K562 (cell line): ENCODE data around the gene NECTIN1. TPM values are rescaled to one million over a fixed set of nuclear protein-coding genes. Genes with fewer than 3 reads are reported as not detected.
A peak's percentile ranks its signal among the peaks of the same experiment; 100 is the strongest.

Experiments
- ATAC-seq: fragments of 200-7000 bp; cut with Tn5 transposase; 3 replicates; pipeline ENCODE4 v1.9.1; 2020; ENCODE audit warnings: moderate library complexity
- BruUV-seq: library from RNA; stranded (reverse); fragments of 400-500 nt; replicated peaks from 2 replicates; lab custom pipeline; 2021; lab: Mats Ljungman, UMichigan
- CTCF ChIA-PET: fragments of 300-600 bp; formaldehyde crosslinking; extraction: SDS; loops from one replicate; lab custom pipeline; 2021; ENCODE audit warnings: low intra/inter-chr PET ratio; lab: Yijun Ruan, JAX
- POLR2A ChIA-PET: fragments of 300-600, 350-650 bp; sonication (Branson Sonifier 250); formaldehyde crosslinking; extraction: SDS; loops from one replicate; lab custom pipeline; 2021; ENCODE audit warnings: antibody characterized with exemption, inconsistent platforms; lab: Yijun Ruan, JAX
- DNase-seq, 4 experiments: peaks; one replicate each; pipeline versions ENCODE4 v3.0.0 to v3.0.0-alpha.2; 2011 to 2018; ENCODE audit warnings: low spot score in 3 of 4, mixed read lengths in 3 of 4; ENCODE audit errors: extremely low read depth in 1 of 4
- FAIRE-seq: peaks from 2 replicates; lab custom pipeline; 2011; peaks lifted over from hg19 to GRCh38; lab: Jason Lieb, UNC
- H2AFZ ChIP-seq: 2 replicates; pipeline ENCODE4 v1.6.0; 2011; ENCODE audit warnings: low read depth, low read length, control low read depth, inconsistent platforms
- H3K27ac ChIP-seq: fragments of 200-600 bp; 3 replicates; pipeline ENCODE4 v1.8.0; 2011; ENCODE audit warnings: low read depth, mild to moderate bottlenecking, control low read depth, inconsistent platforms, low read length, moderate library complexity, mixed read lengths; ENCODE audit errors: extremely low read depth
- H3K27me3 ChIP-seq, 2 experiments: fragments of 300-600 bp in 1 of 2; 2 replicates in 1 of 2; 3 replicates in 1 of 2; pipeline versions ENCODE4 v1.6.0 to v1.8.0; 2011; ENCODE audit warnings: inconsistent platforms in 2 of 2, low read length in 2 of 2, mild to moderate bottlenecking in 1 of 2, mixed read lengths in 1 of 2, moderate library complexity in 1 of 2; ENCODE audit not compliant: control insufficient read depth in 2 of 2, insufficient read depth in 2 of 2
- H3K36me3 ChIP-seq: fragments of 300-600 bp; 3 replicates; pipeline ENCODE4 v1.8.0; 2011; ENCODE audit warnings: mild to moderate bottlenecking, low read length, inconsistent platforms; ENCODE audit not compliant: control insufficient read depth, insufficient read depth
- H3K4me1 ChIP-seq, 2 experiments: fragments of 200-600 bp in 1 of 2; replicated peaks in 1 of 2; 2 replicates in 1 of 2; 3 replicates in 1 of 2; pipeline versions ENCODE4 v1.5.1 to v1.8.0; 2011; ENCODE audit warnings: inconsistent platforms in 2 of 2, low read length in 2 of 2, mild to moderate bottlenecking in 1 of 2, mixed read lengths in 1 of 2, moderate library complexity in 1 of 2; ENCODE audit not compliant: control insufficient read depth in 2 of 2, insufficient read depth in 2 of 2
- H3K4me2 ChIP-seq: 2 replicates; pipeline ENCODE4 v1.6.1; 2011; ENCODE audit warnings: low read length, control low read depth, inconsistent platforms, mixed read lengths; ENCODE audit not compliant: insufficient read depth
- H3K4me3 ChIP-seq: fragments of 200-600 bp; sonication (generic), shearing (Covaris generic); 2 replicates; pipeline ENCODE4 v1.5.1; 2016; ENCODE audit warnings: control low read depth, inconsistent platforms
- H3K79me2 ChIP-seq: fragments of 200-600 bp; 3 replicates; pipeline ENCODE4 v1.8.0; 2011; ENCODE audit warnings: low read length, inconsistent platforms; ENCODE audit not compliant: control insufficient read depth, insufficient read depth
- H3K9ac ChIP-seq, 2 experiments: 2 replicates each; pipeline versions ENCODE4 v1.6.0 to v1.6.1; 2011; ENCODE audit warnings: low read depth in 2 of 2, low read length in 2 of 2, control low read depth in 1 of 2, inconsistent platforms in 1 of 2, mild to moderate bottlenecking in 1 of 2, mixed read lengths in 1 of 2; ENCODE audit not compliant: insufficient read depth in 1 of 2
- H3K9me1 ChIP-seq: one replicate; pipeline ENCODE4 v1.6.0; 2011; ENCODE audit warnings: inconsistent platforms, mild to moderate bottlenecking, low read length, moderate library complexity; ENCODE audit not compliant: control insufficient read depth, insufficient read depth
- H3K9me3 ChIP-seq: replicated peaks from 2 replicates; pipeline ENCODE4 v1.5.1; 2011; ENCODE audit warnings: low read depth, low read length, inconsistent platforms; ENCODE audit not compliant: control insufficient read depth, insufficient read depth
- H4K20me1 ChIP-seq: replicated peaks from 2 replicates; pipeline ENCODE4 v1.6.1; 2011; ENCODE audit warnings: low read length, inconsistent platforms, mixed read lengths; ENCODE audit not compliant: control insufficient read depth, insufficient read depth
- PHB2 ChIP-seq: fragments of 450-650 bp; IDR thresholded peaks from 2 replicates; pipeline ENCODE4 v1.6.1; 2017; ENCODE audit warnings: low read depth
- PTTG1 ChIP-seq: fragments of 450-650 bp; IDR thresholded peaks from 2 replicates; pipeline ENCODE4 v1.6.1; 2016; ENCODE audit warnings: low read depth, mild to moderate bottlenecking, missing genetic modification characterization, missing compliant biosample characterization
- RREB1 ChIP-seq: fragments of 250-450 bp; sonication (Bioruptor Pico); IDR thresholded peaks from 2 replicates; pipeline ENCODE4 v1.4.0; 2020
- TFAM ChIP-seq: fragments of 250-450 bp; sonication (Bioruptor Pico); conservative IDR thresholded peaks from 2 replicates; pipeline ENCODE4 v1.5.0; 2021; ENCODE audit warnings: mild to moderate bottlenecking, moderate library complexity
- XRCC4 ChIP-seq: IDR thresholded peaks from one replicate; pipeline ENCODE4 v1.6.1; 2011; ENCODE audit not compliant: insufficient read depth, insufficient read length; ENCODE audit errors: extremely low read depth
- ZBTB43 ChIP-seq: sonication (generic); formaldehyde crosslinking; IDR thresholded peaks from 2 replicates; pipeline ENCODE4 v1.8.0; 2023; ENCODE audit warnings: mild to moderate bottlenecking, missing genetic modification reagents
- ZHX1 ChIP-seq: fragments of 150-350 bp; conservative IDR thresholded peaks from 2 replicates; pipeline ENCODE4 v1.6.1; 2014; ENCODE audit warnings: low read length
- ZNF740 ChIP-seq, 3 experiments: fragments of 200-800 bp in 1 of 3; sonication (Bioruptor generic) in 1 of 3; sonication (generic) in 1 of 3; formaldehyde crosslinking in 1 of 3; IDR thresholded peaks; 2 replicates each; pipeline versions ENCODE4 v1.6.1 to v1.8.0; 2016 to 2022; ENCODE audit warnings: mild to moderate bottlenecking in 2 of 3, missing compliant biosample characterization in 2 of 3, missing genetic modification characterization in 2 of 3, missing genetic modification reagents in 1 of 3
- ZNF75A ChIP-seq: fragments of 450-650 bp; formaldehyde crosslinking; IDR thresholded peaks from 2 replicates; pipeline ENCODE4 v1.4.0; 2020; ENCODE audit warnings: mild to moderate bottlenecking
- WGBS: fragments of 100-300 bp; shearing (Covaris generic); methylation state at CpG from one replicate; pipeline ENCODE4 v1.1.6; 2016; ENCODE audit warnings: low coverage, mixed read lengths; ENCODE audit not compliant: insufficient coverage; ENCODE audit errors: missing lambda C conversion rate; 5-methylcytosine and 5-hydroxymethylcytosine counted together
- in situ Hi-C: fragments of 300-500 bp; cut with MboI; formaldehyde crosslinking; loops from 4 replicates; pipeline ENCODE4 v1.15.0; 2018; ENCODE audit warnings: inconsistent platforms, mixed read lengths
- intact Hi-C: fragments of 100-400 bp; cut with micrococcal nuclease; formaldehyde crosslinking; loops from 2 replicates; pipeline ENCODE4 v1.14.2; 2022
- polyA plus RNA-seq, 8 experiments: library from polyadenylated mRNA; depleted of rRNA in 4 of 8; stranded (reverse) in 5 of 8; unstranded in 3 of 8; fragments of >200 nt; fragmentation: Nextera tagmentation in 2 of 8; fragmentation: Illumina TruSeq in 1 of 8; extraction: Ambion mirVana in 2 of 8; extraction: Trizol in 1 of 8; gene quantifications; 2 replicates each; pipeline versions ENCODE4 v1.2.1 to v1.2.3, GENCODE V29; 2011 to 2014; ENCODE audit warnings: inconsistent platforms in 1 of 8, missing spikeins in 1 of 8
- total RNA-seq, 7 experiments: library from RNA; depleted of rRNA in 6 of 7; stranded (reverse); fragments of >200 nt in 6 of 7; fragmentation: Illumina TruSeq in 2 of 7; extraction: Trizol in 2 of 7; gene quantifications; 2 replicates each; pipeline versions ENCODE4 v1.2.1 to v1.2.3, GENCODE V29; 2011 to 2021; ENCODE audit warnings: low replicate concordance in 1 of 7

NECTIN1 gene
- total and polyA plus RNA-seq, 9 of the 15 experiments (the other 6 are each of a cell fraction or from before 2014, with no cell fraction given) = 0.09 to 0.53 (median 0.23) TPM; not detected in 2

DNA sequence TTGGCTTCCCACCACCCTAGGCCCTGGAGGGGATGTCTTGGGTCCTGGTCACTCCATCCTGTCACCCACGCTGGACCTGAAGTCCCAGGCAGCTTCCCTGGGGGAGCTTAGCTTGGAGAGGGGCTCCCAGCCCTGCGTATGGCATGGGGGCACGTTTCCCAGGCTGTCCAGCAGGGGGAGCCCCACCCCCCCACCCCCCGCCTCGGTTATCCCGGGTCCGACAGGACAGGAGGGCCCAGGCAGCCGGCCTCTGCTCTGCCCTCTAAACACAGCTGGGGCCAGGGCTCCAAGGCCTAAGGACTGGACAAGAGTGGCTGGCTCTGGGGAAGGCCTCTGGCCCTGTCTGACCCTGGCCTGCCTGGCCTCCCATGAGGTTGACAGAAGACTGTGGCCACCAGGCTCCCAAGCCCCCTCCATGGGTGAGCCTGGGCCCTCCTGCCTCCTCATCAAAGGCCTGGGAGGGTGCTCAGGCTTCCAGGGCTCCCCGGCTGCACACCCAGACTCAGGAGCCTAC, 104.8 kb downstream of the NECTIN1 start:
- Histone ChIP-seq H3K36me3 (no peaks in the 10 kb centered on the region), H3K9me3 (no peaks in the 10 kb centered on the region), H3K27me3 (peaks cover 12 to 36% of the 10 kb centered on the region in 2 experiments; a peak in 4 of 5 replicates), H3K79me2 (no peaks in the 10 kb centered on the region), H3K4me1 (peaks cover 0 to 3% of the 10 kb centered on the region in 2 experiments; a peak in 1 of 5 replicates), H3K9ac (no peak overlapping the region), H4K20me1 (peaks cover 8% of the 10 kb centered on the region), H3K4me3 (no peak overlapping the region), H3K4me2 (no peak overlapping the region), H3K9me1 (no peaks in the 10 kb centered on the region), H2AFZ (no peak overlapping the region), H3K27ac (no peak overlapping the region)
- FAIRE-seq = no peak
- no TSS peak for BruUV-seq
- in situ Hi-C loops (no loop called here), intact Hi-C loops (no loop called here)
- ChIA-PET CTCF (interaction anchor here (0.5 to 0.6 kb wide), 2 partner anchors 41 to 143 kb away, joined by 3 to 4 read pairs; no protein-coding TSS in a partner anchor), POLR2A (interaction anchor here (0.6 kb wide), 1 partner anchor 84 kb away, joined by 3 read pairs; no protein-coding TSS in a partner anchor)
- peak; percentile 10 to 84 (median 82) for DNase-seq
- 0% methylated on average over 4 of the region's 9 CpGs for WGBS
- peak; percentile 75 for ATAC-seq
- no peak for TF ChIP-seq ZNF75A (CRISPR knock-in tag)
- no peak for TF ChIP-seq PTTG1 (tag)
- no peak for TF ChIP-seq RREB1 (CRISPR knock-in tag)
- no peak for TF ChIP-seq TFAM (CRISPR knock-in tag)
- TF ChIP-seq ZHX1 = no peak
- no peak for TF ChIP-seq XRCC4
- TF ChIP-seq PHB2 = no peak
- peak; percentile 83 for TF ChIP-seq ZNF740 (CRISPR knock-in tag; IDR thresholded peaks at IDR 0.05)
- peak in 1 of 2 experiments; percentile 75; a peak in 2 of 4 replicates for TF ChIP-seq ZNF740 (tag; IDR thresholded peaks at IDR 0.05)
- no peak for TF ChIP-seq ZBTB43 (CRISPR knock-in tag)
